Pons (tissue), 1 donor: ENCODE measurements around the gene MYBBP1A.

Experiments
- DNase-seq: peaks from one replicate; pipeline ENCODE4 v3.0.0-alpha.2; 2016; ENCODE audit warnings: low spot score

Gene MYBBP1A

DNA sequence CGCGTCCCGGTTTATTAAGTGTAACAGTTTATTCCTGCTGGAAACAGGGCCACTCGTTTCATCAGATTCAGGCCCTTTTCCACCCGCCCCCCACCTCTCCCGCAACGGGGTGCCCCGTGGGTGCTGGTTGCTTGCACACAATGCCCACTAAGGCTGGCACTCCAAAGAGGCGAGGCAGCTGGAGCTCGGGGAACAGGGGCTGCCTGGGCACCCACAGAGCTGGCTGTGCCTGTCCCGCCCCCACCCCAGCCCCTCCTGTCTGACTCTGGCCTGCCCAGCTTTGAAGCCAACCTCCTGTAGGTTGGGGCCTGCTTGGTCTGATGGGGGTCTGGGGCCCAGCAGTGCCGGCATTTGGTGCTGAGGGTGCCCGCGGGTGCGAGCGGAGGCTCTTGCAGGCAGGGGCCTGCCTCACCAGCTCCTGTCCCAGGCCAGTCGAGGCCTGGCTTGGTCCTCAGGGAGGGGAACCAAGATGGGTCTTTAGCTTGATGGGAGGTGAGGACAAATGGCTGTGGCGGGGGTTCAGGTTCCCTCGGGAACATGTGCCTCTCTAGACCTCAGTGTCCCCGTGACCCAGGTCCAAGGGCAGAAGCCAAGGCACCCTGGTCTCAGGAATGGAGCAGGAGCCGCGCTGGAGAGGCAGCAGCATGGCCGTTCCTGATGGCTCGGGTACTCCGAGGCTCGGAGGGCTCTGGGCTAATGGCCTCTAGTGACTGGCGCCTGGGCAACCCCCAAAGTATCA lies 20.1 kb downstream of the MYBBP1A start:
- peak; percentile 17 for DNase-seq

- no peak for DNase-seq
Measured at GRCh38 chr17:4534515-4534914, 20.7 kb downstream of the MYBBP1A start.

DNA sequence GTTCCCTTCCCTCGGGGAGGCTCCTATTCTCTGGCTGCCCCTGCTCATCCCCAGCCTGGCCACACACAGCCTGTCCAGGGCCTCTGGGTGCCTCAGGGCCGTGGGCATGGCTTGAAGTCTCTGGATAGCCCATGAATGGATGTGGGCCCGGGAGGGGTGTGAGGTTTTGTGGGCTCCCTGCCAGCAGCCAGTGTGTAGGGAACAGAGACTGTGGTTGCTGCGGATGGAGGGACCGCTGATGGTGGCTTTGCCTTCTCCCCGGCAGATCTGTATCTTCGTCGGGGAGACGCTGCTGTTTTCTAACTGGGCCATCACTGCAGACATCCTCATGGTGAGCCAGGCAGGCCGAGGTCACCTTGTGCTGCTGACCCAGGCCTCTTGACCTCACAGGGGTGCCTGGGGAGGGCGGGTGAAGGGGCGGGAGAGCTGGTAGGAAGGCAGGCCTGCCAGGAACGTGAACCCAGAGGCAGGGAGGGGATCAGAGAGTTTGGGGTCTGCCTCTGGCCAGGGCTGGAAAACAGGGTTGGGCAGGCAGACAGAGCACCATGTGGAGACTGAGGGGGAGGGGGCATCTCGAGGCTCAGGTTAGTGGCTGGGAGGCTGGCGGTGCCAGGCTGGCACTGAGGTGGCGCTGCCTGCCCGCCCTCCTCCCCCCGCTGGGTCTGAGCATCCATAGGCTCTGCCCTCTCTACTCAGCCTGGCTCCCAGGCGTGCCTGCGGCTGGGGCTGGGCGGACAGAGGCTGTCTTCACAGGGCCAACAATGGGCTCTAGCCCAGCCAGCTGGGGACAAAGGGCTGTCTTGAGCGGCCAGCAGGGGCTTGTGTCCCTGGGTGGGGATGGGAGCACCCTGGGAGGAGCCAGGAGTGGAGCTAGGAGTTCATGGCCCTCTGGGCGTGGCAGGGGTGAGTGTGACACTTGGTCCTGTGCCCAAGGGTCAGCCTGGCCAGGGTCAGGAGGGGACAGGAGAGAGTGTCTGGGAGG lies 21.4 kb downstream of the MYBBP1A start:
- DNase-seq: peak; percentile 98

- no peak for DNase-seq
Measured at GRCh38 chr17:4532860-4533522, 22.2 kb downstream of the MYBBP1A start.

DNA sequence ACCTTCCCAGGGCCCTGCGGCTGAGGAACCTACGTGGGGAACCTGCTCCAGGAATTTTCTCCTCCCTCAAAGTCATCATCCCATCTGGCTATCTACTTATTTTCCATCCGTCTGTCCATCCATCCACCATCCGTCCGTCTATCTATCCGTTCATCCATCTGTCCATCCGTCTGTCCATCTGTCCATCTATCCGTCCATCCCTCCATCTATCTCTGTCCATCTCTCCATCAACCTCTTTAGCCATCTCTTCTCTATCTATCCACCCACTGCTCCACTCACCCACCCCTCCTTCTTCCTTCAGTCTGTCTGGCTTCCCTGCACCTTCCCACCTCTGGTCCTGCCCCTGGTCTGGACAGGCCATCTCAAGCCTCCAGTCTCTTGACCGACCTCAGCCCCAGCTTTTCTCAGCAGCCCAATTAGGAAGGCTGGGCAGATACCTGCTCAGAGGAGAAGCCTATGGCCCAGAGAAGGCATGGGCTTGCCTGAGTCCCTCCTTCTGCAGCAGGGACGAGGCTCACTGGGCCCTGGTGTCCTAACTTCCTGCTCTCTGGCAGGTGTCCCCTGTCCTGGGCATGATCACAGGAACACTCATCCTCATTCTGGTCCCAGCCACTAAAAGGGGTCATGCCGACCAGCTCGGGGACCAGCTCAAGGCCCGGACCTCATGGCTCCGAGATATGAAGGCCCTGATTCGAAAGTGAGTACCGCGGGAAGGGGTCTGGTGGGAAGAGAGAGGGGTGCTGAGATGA lies 23.0 kb downstream of the MYBBP1A start:
- DNase-seq: no peak

GRCh38 chr17:4530799-4531730 lies 24.1 kb downstream of the MYBBP1A start:
- DNase-seq: no peak

- no peak for DNase-seq
Measured at GRCh38 chr17:4529533-4530152, 25.5 kb downstream of the MYBBP1A start.

DNA sequence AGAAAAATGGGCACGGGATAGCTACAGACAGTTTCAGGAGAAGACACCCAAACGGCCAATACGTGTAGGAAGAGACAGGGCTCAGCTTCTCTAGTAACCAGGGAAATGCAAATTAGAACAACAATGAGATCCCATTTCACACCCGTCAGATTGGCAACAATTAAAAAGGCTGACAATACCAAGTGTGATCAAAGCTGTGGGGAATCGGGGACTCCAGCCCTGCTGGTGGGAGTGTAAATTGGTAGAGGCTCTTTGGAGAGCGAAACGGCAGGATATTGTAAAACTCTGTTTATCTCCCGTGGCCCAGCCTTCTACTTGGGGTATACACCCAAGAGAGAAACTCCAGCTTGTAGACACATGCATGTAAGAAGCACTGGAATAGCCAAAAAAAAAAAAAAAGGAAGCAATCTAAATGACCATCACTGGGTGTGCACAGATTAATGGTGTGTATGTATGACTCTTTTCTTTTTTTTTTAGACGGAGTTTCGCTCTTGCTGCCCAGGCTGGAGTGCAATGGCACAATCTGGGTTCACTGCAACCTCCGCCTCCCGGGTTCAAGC lies 27.5 kb downstream of the MYBBP1A start:
- DNase-seq: no peak

DNA sequence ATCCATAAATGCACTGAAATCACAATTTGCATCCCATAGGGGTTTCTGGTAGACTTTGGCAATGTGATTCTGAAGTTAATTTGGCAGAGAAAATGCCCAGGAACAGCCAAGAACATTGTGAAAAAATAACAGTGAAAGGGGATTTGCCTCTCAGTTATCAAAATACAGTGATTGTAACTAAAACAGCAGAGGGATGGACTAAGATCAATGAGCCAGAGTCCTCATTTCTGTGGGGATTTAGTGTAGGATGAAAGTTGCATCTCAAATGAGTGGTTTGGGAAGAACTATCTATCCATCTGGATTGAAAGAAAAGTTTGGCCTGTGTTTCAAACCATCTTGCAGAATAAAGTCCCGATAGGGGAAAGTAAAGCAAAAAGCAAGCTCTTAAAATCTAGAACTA lies 28.1 kb downstream of the MYBBP1A start:
- DNase-seq: no peak

DNA sequence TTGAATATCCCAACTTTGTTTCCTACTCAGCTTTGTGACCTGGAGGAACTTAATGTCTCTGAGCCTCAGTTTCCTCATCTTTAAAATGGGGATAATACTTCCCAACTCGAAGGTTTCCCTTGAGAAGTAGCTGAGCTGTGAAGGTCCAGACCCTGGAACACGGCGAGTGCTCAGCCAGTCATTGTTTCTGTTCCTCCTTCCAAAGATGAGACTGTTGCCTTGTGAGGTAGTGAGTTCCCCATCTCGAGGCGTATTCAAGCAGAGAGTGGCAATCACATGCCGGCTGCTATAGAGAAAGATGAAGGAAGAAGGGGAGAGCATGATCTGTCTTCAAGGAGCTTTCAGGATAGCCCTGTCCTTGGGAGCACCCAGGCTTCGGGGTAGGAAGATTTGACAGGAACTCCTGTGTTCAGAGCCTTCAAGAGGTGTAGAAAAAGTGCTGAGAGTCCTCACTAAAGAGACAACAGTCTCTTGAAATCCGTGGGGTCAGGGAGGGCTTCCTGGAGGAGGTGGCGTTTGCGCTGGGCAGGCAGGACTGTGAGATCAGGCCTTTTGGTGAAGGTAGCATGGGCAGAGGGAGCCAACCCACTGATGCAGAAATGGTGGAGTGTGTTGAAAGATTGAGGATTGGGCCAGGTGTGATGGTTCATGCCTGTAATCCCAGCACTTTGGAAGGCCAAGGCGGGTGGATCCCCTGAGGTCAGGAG lies 29.3 kb downstream of the MYBBP1A start:
- no peak for DNase-seq

DNA sequence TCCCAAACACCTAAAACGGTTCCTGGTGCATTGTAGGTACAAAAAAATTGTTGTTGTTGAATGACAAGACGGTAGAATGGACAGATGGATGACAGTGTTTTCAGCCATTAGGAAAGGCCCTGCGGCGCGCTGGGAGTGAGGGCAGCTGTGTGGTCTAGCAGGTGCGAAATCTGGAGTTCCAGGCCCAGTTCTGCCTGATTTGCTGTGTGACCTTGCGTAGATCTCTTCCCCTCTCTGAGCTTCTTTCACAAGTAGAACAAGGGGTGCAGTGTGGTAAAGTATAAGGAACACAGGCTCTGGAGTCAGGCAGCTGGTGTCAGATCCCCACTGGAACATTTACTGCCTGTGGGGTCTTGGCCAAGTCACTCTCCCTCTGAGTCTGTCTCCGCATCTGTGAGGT lies 31.2 kb downstream of the MYBBP1A start:
- no peak for DNase-seq

DNA sequence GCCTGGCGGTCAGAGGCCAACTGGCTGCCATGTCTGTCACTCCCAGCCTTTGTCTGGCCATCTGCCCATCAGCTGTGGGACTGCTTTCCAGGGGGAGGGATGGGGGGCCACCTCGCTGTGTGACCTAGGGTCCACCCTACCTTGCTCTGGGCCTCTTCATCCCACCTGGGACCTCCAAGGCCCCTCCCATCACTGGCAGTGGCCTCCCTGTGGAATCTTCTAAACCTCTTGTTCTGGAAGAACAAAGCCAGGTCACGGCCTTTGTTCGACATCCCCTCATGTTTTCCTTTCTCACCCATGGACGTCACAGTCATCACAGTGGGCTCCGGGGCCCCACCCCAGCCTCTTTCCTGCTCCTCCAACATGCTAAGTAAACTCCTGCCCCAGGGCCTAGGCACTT lies 32.5 kb downstream of the MYBBP1A start:
- no peak for DNase-seq

DNA sequence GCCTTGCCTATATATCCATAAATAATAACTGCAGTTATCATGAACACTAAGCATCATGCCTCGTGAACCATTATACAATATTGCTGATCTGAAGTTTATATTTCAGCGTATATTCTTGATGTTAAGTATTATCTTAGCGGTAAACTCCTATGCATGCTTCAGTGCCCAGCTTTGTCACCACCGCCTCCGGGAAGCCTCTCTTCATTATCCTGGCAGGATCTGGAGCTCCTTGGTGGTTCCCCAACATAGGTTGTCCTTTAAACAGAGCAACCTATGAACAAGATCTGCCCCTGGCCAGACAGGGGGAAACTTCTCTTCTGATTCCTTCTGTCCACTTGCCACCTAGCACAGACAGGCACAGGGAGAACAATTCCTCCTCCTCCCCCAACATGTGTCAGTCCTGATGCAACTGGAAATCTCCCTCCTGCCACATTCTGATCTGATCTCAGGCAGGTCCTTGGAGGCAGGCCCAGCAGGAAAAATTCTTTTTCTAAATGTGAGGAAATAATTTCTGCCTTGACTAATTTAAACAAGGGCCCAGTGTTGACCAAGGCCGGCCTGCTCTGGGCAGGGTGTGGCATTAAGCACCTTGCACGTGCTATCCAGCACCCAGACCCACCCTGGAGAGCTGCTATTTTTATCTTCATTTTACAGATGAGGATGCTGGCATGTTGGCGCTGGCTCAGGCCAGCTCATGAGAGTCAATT lies 34.1 kb downstream of the MYBBP1A start:
- DNase-seq: no peak

GRCh38 chr17:4520060-4520893 lies 34.9 kb downstream of the MYBBP1A start:
- DNase-seq: no peak

DNA sequence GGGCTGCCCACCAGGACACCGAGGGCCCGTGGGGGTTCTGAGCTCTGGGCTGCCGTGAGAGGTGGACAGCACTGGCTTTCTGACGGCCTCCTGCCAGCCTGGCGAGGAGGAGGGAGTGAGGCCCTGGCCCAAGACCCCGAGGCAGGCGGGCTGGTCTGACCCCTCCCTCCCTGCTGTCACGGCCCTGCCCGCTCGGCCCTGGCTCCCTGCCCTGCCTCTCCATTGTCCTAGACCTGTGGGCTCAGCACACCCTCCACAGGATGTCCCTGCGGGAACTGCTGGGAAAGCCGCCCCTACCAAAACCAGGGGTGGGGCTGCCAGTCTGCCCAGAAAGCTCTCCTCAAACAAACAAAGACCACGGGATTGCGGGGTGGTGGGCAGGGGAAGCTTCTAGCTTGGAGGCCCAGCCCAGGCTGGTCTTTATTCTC lies 35.8 kb downstream of the MYBBP1A start:
- no peak for DNase-seq

DNA sequence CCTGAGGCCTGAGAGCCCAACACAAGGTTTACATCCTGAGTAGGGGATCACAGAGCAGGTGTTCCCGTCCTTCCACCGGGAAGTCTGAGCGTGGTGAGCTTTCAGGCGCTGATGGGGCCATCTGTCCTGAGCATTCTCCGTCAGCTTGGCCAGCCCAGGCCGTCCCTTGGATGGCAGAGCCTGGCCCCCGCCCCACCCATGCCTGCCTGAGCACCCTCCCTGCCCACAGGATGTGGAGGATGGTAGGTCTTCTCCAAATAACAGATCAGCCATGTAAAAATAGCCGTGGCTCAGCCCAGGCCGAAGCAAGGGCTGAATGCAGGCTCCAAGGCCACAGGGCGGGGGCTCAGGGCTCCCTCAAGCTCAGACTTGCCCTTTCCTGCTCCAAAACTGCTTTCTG lies 36.3 kb downstream of the MYBBP1A start:
- no peak for DNase-seq

DNA sequence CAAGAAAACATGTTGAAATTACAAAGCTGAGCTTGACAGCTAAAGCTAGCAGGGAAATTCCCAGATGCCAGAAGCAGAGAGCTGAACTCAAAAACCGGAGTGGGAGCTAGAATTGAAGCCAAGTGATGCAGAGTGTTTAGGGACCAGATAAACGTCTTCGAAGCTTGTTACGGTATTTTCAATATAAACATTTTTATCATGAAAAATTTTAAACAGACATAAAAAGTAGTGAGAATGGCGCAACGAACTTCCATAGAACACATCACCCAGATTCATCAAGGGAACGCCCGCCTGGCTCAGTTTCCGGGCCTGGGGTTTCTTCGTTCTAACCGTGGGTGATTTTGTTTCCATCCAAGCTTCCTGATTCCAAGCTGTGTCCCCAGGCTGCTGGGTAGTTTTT lies 38.4 kb downstream of the MYBBP1A start:
- no peak for DNase-seq

DNA sequence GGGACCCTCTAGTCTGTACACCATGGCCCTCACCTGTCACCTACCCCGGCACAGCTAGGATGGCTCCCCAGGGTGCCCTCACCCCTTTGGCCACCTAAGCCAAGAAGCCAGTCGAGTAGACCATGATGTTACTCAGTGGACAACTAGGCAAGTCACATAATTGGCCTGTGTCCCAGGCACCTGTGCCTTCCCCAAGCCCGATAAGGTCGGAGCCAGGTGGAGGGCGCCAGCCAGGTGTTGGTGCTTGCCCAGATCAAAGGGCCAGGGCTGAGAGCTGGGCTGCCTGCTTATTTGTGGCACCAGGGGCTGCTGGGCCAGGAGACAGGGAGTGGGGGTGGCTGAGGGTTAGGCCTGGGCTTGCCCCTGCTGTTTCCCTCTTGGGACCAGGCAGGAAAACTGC lies 39.7 kb downstream of the MYBBP1A start:
- no peak for DNase-seq
